Glutamatergic neuron (in vitro differentiated cells): Measurements from ENCODE around the gene C11orf21. TPM values are rescaled to one million over a fixed set of nuclear protein-coding genes. Genes with fewer than 3 reads are reported as not detected.

Experiments
- DNase-seq: peaks from one replicate; pipeline ENCODE4 v3.0.0; 2022
- H3K27ac Mint-ChIP-seq: one replicate; pipeline ENCODE4 v1.8.0; 2020; ENCODE audit warnings: mild to moderate bottlenecking, mixed read lengths, inconsistent platforms; ENCODE audit not compliant: unreplicated experiment
- H3K27me3 Mint-ChIP-seq: one replicate; pipeline ENCODE4 v1.8.0; 2020; ENCODE audit warnings: mild to moderate bottlenecking, moderate library complexity, mixed read lengths, inconsistent platforms; ENCODE audit not compliant: unreplicated experiment
- H3K36me3 Mint-ChIP-seq: one replicate; pipeline ENCODE4 v1.8.0; 2020; ENCODE audit warnings: mild to moderate bottlenecking, mixed read lengths, inconsistent platforms; ENCODE audit not compliant: unreplicated experiment
- H3K4me1 Mint-ChIP-seq: one replicate; pipeline ENCODE4 v1.8.0; 2020; ENCODE audit warnings: mild to moderate bottlenecking, low read depth, mixed read lengths, inconsistent platforms; ENCODE audit not compliant: unreplicated experiment
- H3K4me3 Mint-ChIP-seq: one replicate; pipeline ENCODE4 v1.8.0; 2020; ENCODE audit warnings: mild to moderate bottlenecking, mixed read lengths, inconsistent platforms; ENCODE audit not compliant: unreplicated experiment
- H3K9me3 Mint-ChIP-seq: one replicate; pipeline ENCODE4 v1.8.0; 2020; ENCODE audit warnings: mild to moderate bottlenecking, moderate library complexity, mixed read lengths, inconsistent platforms; ENCODE audit not compliant: unreplicated experiment
- CTCF ChIP-seq: fragments of 200-600 bp; sonication (generic); IDR thresholded peaks from one replicate; pipeline ENCODE4 v1.5.0; 2021; ENCODE audit not compliant: partially characterized antibody, unreplicated experiment
- total RNA-seq: library from RNA; stranded (reverse); fragmentation: NEBNext Ultra II Directional; extraction: Animal tissue kit (Norgen Biotek cat#: 25700); gene quantifications from one replicate; pipeline ENCODE4 v1.2.1, GENCODE V29; 2021; ENCODE audit not compliant: unreplicated experiment

C11orf21 gene
- total RNA-seq, 1 donor from 2014 or later: not detected

GRCh38 chr11:2275334-2276279 is 26.1 kb downstream of the C11orf21 start:
- no peak overlapping the region for H3K4me3 Mint-ChIP-seq
- TF ChIP-seq CTCF: no peak
- H3K36me3 Mint-ChIP-seq: peaks cover 13% of the 10 kb centered on the region
- H3K4me1 Mint-ChIP-seq: peaks cover under 1% of the 10 kb centered on the region
- no peak for DNase-seq
- peaks cover 32% of the 10 kb centered on the region for H3K27me3 Mint-ChIP-seq
- H3K9me3 Mint-ChIP-seq: peaks cover 12% of the 10 kb centered on the region
- H3K27ac Mint-ChIP-seq: no peak overlapping the region

- peaks cover 2% of the 10 kb centered on the region for H3K4me1 Mint-ChIP-seq
- peaks cover 34% of the 10 kb centered on the region for H3K27me3 Mint-ChIP-seq
- no peak overlapping the region for H3K27ac Mint-ChIP-seq
- no peak for TF ChIP-seq CTCF
- no peak overlapping the region for H3K4me3 Mint-ChIP-seq
- H3K9me3 Mint-ChIP-seq: peaks cover 12% of the 10 kb centered on the region
- peaks cover 5% of the 10 kb centered on the region for H3K36me3 Mint-ChIP-seq
- DNase-seq: no peak
Observed at GRCh38 chr11:2273771-2274170, 27.9 kb downstream of the C11orf21 start.

GRCh38 chr11:2273311-2273710 is 28.4 kb downstream of the C11orf21 start:
- Mint-ChIP-seq H3K27ac (no peak overlapping the region), H3K9me3 (peaks cover 12% of the 10 kb centered on the region), H3K27me3 (peaks cover 37% of the 10 kb centered on the region), H3K4me3 (no peak overlapping the region), H3K4me1 (peaks cover 2% of the 10 kb centered on the region), H3K36me3 (peaks cover 5% of the 10 kb centered on the region)
- DNase-seq: no peak
- TF ChIP-seq CTCF: no peak

- no peak for TF ChIP-seq CTCF
- DNase-seq: no peak
- peaks cover 12% of the 10 kb centered on the region for H3K9me3 Mint-ChIP-seq
- no peak overlapping the region for H3K27ac Mint-ChIP-seq
- peaks cover 5% of the 10 kb centered on the region for H3K36me3 Mint-ChIP-seq
- H3K4me3 Mint-ChIP-seq: no peak overlapping the region
- H3K27me3 Mint-ChIP-seq: peaks cover 38% of the 10 kb centered on the region
- peaks cover 2% of the 10 kb centered on the region for H3K4me1 Mint-ChIP-seq
Observed at GRCh38 chr11:2272946-2273280, 28.8 kb downstream of the C11orf21 start.
